ENCODE measurements around the gene FHIT.

FHIT gene

GRCh38 chr3:59873576-59874230, 1377.5 kb downstream of the FHIT start:
- H3K27me3 ChIP-seq (ENCODE audit: control insufficient read depth, insufficient read depth, low read length), result no peaks in the 10 kb centered on the region
- no peak overlapping the region for H3K27ac ChIP-seq
- no peak overlapping the region for H3K4me2 ChIP-seq (ENCODE audit: low read length)
- no peaks in the 10 kb centered on the region for H3K9me3 ChIP-seq (ENCODE audit: control insufficient read depth, low read length)
- H3K79me2 ChIP-seq, result no peaks in the 10 kb centered on the region
- no peaks in the 10 kb centered on the region for H3K36me3 ChIP-seq (ENCODE audit: control insufficient read depth, insufficient read depth, low read length)
- H3K4me1 ChIP-seq, result no peaks in the 10 kb centered on the region
- H3K4me3 ChIP-seq (ENCODE audit: low read depth, low read length), result no peak overlapping the region
- H2AFZ ChIP-seq, result no peak overlapping the region
- no peak for TF ChIP-seq CTCF (IDR thresholded peaks at IDR 0.05)
- no peak overlapping the region for H3K9ac ChIP-seq

- Histone ChIP-seq H3K27ac (no peak overlapping the region), H2AFZ (no peak overlapping the region), H3K36me3 (ENCODE audit: control insufficient read depth, insufficient read depth, low read length) (no peaks in the 10 kb centered on the region), H3K4me1 (no peaks in the 10 kb centered on the region), H3K4me2 (ENCODE audit: low read length) (no peak overlapping the region), H3K9ac (no peak overlapping the region), H3K79me2 (no peaks in the 10 kb centered on the region), H3K4me3 (ENCODE audit: low read depth, low read length) (no peak overlapping the region), H3K9me3 (ENCODE audit: control insufficient read depth, low read length) (no peaks in the 10 kb centered on the region), H3K27me3 (ENCODE audit: control insufficient read depth, insufficient read depth, low read length) (no peaks in the 10 kb centered on the region)
- TF ChIP-seq CTCF (IDR thresholded peaks at IDR 0.05), result no peak
These were observed 1379.1 kb downstream of the FHIT start for GRCh38 chr3:59872128-59872527.

DNA sequence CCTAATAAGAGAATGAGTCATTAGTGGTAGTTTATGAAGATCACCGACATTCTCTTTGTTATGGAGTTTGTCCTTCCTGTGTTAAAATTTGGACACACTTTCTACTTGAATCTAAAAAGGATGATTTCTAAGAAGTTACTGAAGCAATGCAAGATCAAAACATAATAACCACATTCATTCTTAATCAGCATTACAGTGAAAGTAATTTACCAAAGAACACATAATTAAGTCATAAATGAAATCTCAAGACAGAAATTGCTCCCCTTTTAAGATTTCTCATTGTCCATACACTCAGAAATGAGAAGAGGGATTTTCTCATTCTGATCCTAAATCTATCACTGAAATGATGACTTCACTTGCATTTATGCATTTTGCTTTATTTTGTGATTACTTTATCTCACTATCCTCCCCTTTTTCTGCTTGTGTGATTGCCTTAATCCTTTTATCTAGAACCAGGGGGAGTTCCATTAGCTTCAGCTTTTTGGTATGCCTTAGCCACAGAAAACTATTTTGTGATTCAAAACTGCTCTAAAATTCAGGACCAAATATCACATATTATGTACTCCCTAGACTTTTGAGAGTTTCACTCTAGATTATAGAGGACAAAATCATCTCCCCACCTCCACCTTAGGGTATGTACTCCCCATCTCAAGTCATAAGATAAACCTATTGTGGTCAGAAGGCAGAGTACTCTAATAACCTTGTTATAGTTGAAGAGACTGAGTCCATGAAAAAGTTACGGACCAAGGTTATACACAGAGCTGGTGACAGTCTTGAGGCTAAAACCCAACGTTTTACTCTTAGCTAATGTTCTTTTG, 1383.9 kb downstream of the FHIT start:
- Histone ChIP-seq H3K4me2 (ENCODE audit: low read length) (no peak overlapping the region), H2AFZ (no peak overlapping the region), H3K9me3 (ENCODE audit: control insufficient read depth, low read length) (no peaks in the 10 kb centered on the region), H3K4me3 (ENCODE audit: low read depth, low read length) (no peak overlapping the region), H3K9ac (no peak overlapping the region), H3K27me3 (ENCODE audit: control insufficient read depth, insufficient read depth, low read length) (no peaks in the 10 kb centered on the region), H3K79me2 (no peaks in the 10 kb centered on the region), H3K4me1 (no peaks in the 10 kb centered on the region), H3K27ac (no peak overlapping the region), H3K36me3 (ENCODE audit: control insufficient read depth, insufficient read depth, low read length) (no peaks in the 10 kb centered on the region)
- TF ChIP-seq CTCF (IDR thresholded peaks at IDR 0.05), result no peak

GRCh38 chr3:59866076-59866475, 1385.2 kb downstream of the FHIT start:
- H3K4me1 ChIP-seq, result no peaks in the 10 kb centered on the region
- H3K4me3 ChIP-seq (ENCODE audit: low read depth, low read length), result no peak overlapping the region
- no peak overlapping the region for H3K27ac ChIP-seq
- no peak for TF ChIP-seq CTCF (IDR thresholded peaks at IDR 0.05)
- H3K9me3 ChIP-seq (ENCODE audit: control insufficient read depth, low read length), result no peaks in the 10 kb centered on the region
- H3K27me3 ChIP-seq (ENCODE audit: control insufficient read depth, insufficient read depth, low read length), result no peaks in the 10 kb centered on the region
- no peak overlapping the region for H3K4me2 ChIP-seq (ENCODE audit: low read length)
- H2AFZ ChIP-seq, result no peak overlapping the region
- H3K9ac ChIP-seq, result no peak overlapping the region
- H3K36me3 ChIP-seq (ENCODE audit: control insufficient read depth, insufficient read depth, low read length), result no peaks in the 10 kb centered on the region
- H3K79me2 ChIP-seq, result no peaks in the 10 kb centered on the region
